GM23338 (cell line): ENCODE measurements around the gene GOLT1B.

Experiments used
- EZH2 ChIP-seq: fragments of 200-600 bp; sonication (generic); IDR thresholded peaks from one replicate; pipeline ENCODE4 v1.8.0; 2017; ENCODE audit warnings: antibody characterized with exemption, mild to moderate bottlenecking, low read depth; ENCODE audit not compliant: unreplicated experiment
- EZH2phosphoT487 ChIP-seq: fragments of 200-600 bp; sonication (generic); IDR thresholded peaks from one replicate; pipeline ENCODE4 v1.8.1; 2018; ENCODE audit warnings: antibody characterized with exemption; ENCODE audit not compliant: unreplicated experiment
- JUNB ChIP-seq: IDR thresholded peaks from one replicate; pipeline ENCODE4 v1.6.1; 2016; ENCODE audit warnings: antibody characterized with exemption; ENCODE audit not compliant: unreplicated experiment
- POLR2AphosphoS5 ChIP-seq: IDR thresholded peaks from 2 replicates; pipeline ENCODE4 v1.6.1; 2016; ENCODE audit warnings: antibody characterized with exemption, low read depth
- REST ChIP-seq: IDR thresholded peaks from one replicate; pipeline ENCODE4 v1.6.1; 2018; ENCODE audit warnings: antibody characterized with exemption; ENCODE audit not compliant: unreplicated experiment
- ZNF462 ChIP-seq: fragments of 250-450 bp; sonication (Bioruptor Pico); IDR thresholded peaks from 2 replicates; pipeline ENCODE4 v1.5.0; 2020; ENCODE audit warnings: mild to moderate bottlenecking, moderate library complexity
- TF ChIP-seq, protein P1 (sequence below), 2 experiments: fragments of 200-600 bp in 1 of 2; sonication (generic) in 1 of 2; conservative IDR thresholded peaks; 2 replicates each; pipeline versions ENCODE4 v1.5.1 to v1.6.1; 2016 to 2017; ENCODE audit warnings: antibody characterized with exemption in 2 of 2, low read depth in 2 of 2, mild to moderate bottlenecking in 2 of 2, moderate library complexity in 1 of 2

- no peak for TF ChIP-seq POLR2AphosphoS5
- TF ChIP-seq, protein P1, sequence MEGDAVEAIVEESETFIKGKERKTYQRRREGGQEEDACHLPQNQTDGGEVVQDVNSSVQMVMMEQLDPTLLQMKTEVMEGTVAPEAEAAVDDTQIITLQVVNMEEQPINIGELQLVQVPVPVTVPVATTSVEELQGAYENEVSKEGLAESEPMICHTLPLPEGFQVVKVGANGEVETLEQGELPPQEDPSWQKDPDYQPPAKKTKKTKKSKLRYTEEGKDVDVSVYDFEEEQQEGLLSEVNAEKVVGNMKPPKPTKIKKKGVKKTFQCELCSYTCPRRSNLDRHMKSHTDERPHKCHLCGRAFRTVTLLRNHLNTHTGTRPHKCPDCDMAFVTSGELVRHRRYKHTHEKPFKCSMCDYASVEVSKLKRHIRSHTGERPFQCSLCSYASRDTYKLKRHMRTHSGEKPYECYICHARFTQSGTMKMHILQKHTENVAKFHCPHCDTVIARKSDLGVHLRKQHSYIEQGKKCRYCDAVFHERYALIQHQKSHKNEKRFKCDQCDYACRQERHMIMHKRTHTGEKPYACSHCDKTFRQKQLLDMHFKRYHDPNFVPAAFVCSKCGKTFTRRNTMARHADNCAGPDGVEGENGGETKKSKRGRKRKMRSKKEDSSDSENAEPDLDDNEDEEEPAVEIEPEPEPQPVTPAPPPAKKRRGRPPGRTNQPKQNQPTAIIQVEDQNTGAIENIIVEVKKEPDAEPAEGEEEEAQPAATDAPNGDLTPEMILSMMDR (conservative IDR thresholded peaks at IDR 0.05; ENCODE audit: low read depth in 2 of 2): no peak
- TF ChIP-seq EZH2: no peak
- no peak for TF ChIP-seq EZH2phosphoT487
- TF ChIP-seq JUNB: no peak
- no peak for TF ChIP-seq REST
- TF ChIP-seq ZNF462 (CRISPR knock-in tag): no peak
These were observed 26.0 kb upstream of the GOLT1B start for GRCh38 chr12:21475552-21475951.
